HG03520 (cell line): Measurements from ENCODE around the gene PDRG1.

Source experiments
- ATAC-seq: cut with Tn5 transposase; IDR thresholded peaks from one replicate; pipeline ENCODE4 v1.9.1; 2021; ENCODE audit warnings: mild to moderate bottlenecking, moderate library complexity; ENCODE audit not compliant: unreplicated experiment

The PDRG1 gene

GRCh38 chr20:31951530-31952453, at the start of gene PDRG1:
PDRG1 (minus strand) TSS chr20:31952046; CDS start chr20:31951961, 85 bp downstream.
- peak; percentile 84 for ATAC-seq

- no peak for ATAC-seq
These were observed 46.4 kb upstream of the PDRG1 start for GRCh38 chr20:31998246-31998645.

GRCh38 chr20:31996996-31997395, 45.1 kb upstream of the PDRG1 start:
- ATAC-seq, result no peak

- no peak for ATAC-seq
These were observed 40.2 kb upstream of the PDRG1 start for GRCh38 chr20:31992086-31992485.

GRCh38 chr20:31991339-31991705, 39.5 kb upstream of the PDRG1 start:
- no peak for ATAC-seq

GRCh38 chr20:31990641-31991338, 38.9 kb upstream of the PDRG1 start:
- no peak for ATAC-seq

GRCh38 chr20:31989030-31989645, 37.3 kb upstream of the PDRG1 start:
- ATAC-seq, result no peak

GRCh38 chr20:31988430-31989015, 36.7 kb upstream of the PDRG1 start:
- ATAC-seq, result no peak

GRCh38 chr20:31987744-31988143, 35.9 kb upstream of the PDRG1 start:
- ATAC-seq, result no peak

GRCh38 chr20:31984981-31985471, 33.2 kb upstream of the PDRG1 start:
- ATAC-seq, result no peak

- ATAC-seq, result no peak
These were observed 29.9 kb upstream of the PDRG1 start for GRCh38 chr20:31981784-31982183.

- no peak for ATAC-seq
These were observed 28.0 kb upstream of the PDRG1 start for GRCh38 chr20:31979713-31980426.

GRCh38 chr20:31977080-31977479, 25.2 kb upstream of the PDRG1 start:
- no peak for ATAC-seq

- ATAC-seq, result no peak
These were observed 24.0 kb upstream of the PDRG1 start for GRCh38 chr20:31975874-31976273.

GRCh38 chr20:31974951-31975487, 23.2 kb upstream of the PDRG1 start:
- ATAC-seq, result no peak

GRCh38 chr20:31974296-31974695, 22.4 kb upstream of the PDRG1 start:
- no peak for ATAC-seq

- no peak for ATAC-seq
These were observed 20.7 kb upstream of the PDRG1 start for GRCh38 chr20:31972471-31973021.

- ATAC-seq, result no peak
These were observed 18.1 kb upstream of the PDRG1 start for GRCh38 chr20:31969991-31970390.

- no peak for ATAC-seq
These were observed 16.7 kb upstream of the PDRG1 start for GRCh38 chr20:31968291-31969126.
